Large intestine (tissue), 3 donors: ENCODE measurements around the gene LRRC74B. TPM values are rescaled to one million over a fixed set of nuclear protein-coding genes. Genes with fewer than 3 reads are reported as not detected.
"Not testable (repeated sequence)": the region's sequence is repeated elsewhere in the genome, so short reads cannot be mapped to it uniquely, and the experiment has no call there.

Experiments
- DNase-seq, 2 donors: peaks; one replicate each; pipeline versions ENCODE4 v3.0.0 to v3.0.0-alpha.2; 2013
- H3K27ac ChIP-seq: one replicate; pipeline ENCODE4 v1.5.1; 2013; ENCODE audit warnings: low read length
- H3K27me3 ChIP-seq: 2 replicates; pipeline ENCODE4 v1.6.1; 2013; ENCODE audit warnings: low read length; ENCODE audit not compliant: control insufficient read depth, insufficient read depth
- H3K36me3 ChIP-seq: 2 replicates; pipeline ENCODE4 v1.6.1; 2013; ENCODE audit warnings: low read length; ENCODE audit not compliant: control insufficient read depth, insufficient read depth
- H3K4me1 ChIP-seq: one replicate; pipeline ENCODE4 v1.6.1; 2013; ENCODE audit warnings: low read length; ENCODE audit not compliant: control insufficient read depth, insufficient read depth
- H3K4me3 ChIP-seq: one replicate; pipeline ENCODE4 v1.5.1; 2013; ENCODE audit warnings: low read length
- H3K9me3 ChIP-seq: one replicate; pipeline ENCODE4 v1.6.1; 2013; ENCODE audit warnings: mild to moderate bottlenecking, low read depth, low read length, moderate library complexity; ENCODE audit not compliant: control insufficient read depth
- WGBS: methylation state at CpG from one replicate; pipeline ENCODE4 v1.1.5; 2013; ENCODE audit warnings: low lambda C conversion rate; ENCODE audit not compliant: insufficient coverage; 5-methylcytosine and 5-hydroxymethylcytosine counted together
- polyA plus RNA-seq: library from polyadenylated mRNA; unstranded; fragments of 120-200 nt; gene quantifications from one replicate; pipeline ENCODE4 v1.2.1, GENCODE V29; 2013

The LRRC74B gene
- polyA plus RNA-seq, 1 donor, result 0.22 TPM

DNA sequence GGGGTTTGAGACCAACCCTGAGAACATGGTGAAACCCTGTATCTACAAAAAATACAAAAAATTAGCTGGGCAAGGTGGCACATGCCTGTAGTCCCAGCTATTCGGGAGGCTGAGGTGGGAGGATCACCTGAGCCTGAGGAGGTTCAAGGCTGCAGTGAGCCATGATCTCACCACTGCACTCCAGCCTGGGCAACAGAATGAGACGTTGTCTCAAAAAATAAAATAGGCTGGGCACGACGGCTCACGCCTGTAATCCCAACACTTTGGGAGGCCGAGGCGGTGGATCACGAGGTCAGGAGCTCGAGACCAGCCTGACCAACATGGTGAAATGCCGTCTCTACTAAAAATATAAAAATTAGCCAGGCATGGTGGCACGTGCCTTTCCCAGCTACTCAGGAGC, 18.7 kb downstream of the LRRC74B start:
- not testable (repeated sequence) for DNase-seq, H3K4me3 ChIP-seq, H3K27me3 ChIP-seq, H3K9me3 ChIP-seq, H3K36me3 ChIP-seq, H3K4me1 ChIP-seq, H3K27ac ChIP-seq
- whole genome bisulfite sequencing, result no CpG with 5 or more reads among the region's 11 CpGs

DNA sequence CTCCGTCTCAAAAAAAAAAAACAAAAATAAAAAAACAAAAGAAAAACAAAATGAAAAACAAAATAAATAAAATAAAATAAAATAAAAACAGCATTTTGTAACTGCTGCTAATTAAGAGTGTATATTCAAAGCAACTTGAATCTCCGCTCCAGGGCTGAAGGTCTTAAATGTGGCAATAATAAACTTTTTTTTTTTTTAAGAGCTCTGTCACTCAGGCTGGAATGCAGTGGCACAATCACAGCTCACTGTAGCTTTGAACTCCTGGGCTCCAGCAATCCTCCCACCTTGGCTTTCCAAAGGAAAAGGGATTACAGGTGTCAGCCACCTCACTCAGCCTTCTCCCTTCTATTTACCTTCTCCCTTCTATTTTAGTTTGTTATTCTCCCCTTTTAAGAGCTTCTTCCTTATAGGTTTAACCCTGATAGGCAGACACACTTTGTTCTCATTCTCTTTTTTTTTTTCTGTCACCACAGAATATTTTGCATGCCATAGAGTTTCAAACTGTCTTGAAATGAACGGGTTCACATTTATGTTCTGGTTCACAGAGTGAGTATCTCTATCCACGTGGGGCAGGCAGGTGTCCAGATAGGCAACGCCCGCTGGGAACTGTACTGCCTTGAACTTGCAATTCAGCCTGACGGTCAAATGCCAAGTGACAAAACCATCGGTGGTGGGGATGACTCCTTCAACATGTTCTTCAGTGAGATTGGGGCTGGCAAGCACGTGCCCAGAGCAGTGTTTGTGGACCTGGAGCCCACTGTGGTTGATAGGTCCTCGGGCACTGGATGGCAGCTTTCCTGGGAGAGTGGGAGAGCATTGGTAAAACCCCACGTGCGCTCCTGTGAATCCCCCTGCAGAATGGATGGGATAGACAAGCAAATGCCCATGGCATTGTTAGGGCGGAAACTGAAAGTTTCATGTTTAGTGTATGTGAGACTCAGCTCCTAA, 19.4 kb downstream of the LRRC74B start:
- Histone ChIP-seq H3K4me3 (no peak overlapping the region), H3K36me3 (no peaks in the 10 kb centered on the region), H3K27me3 (no peaks in the 10 kb centered on the region), H3K9me3 (no peaks in the 10 kb centered on the region), H3K4me1 (no peaks in the 10 kb centered on the region), H3K27ac (no peak overlapping the region)
- 80% methylated on average over 1 of the region's 13 CpGs for WGBS
- peak in 1 of 2 donors; percentile 43 for DNase-seq

DNA sequence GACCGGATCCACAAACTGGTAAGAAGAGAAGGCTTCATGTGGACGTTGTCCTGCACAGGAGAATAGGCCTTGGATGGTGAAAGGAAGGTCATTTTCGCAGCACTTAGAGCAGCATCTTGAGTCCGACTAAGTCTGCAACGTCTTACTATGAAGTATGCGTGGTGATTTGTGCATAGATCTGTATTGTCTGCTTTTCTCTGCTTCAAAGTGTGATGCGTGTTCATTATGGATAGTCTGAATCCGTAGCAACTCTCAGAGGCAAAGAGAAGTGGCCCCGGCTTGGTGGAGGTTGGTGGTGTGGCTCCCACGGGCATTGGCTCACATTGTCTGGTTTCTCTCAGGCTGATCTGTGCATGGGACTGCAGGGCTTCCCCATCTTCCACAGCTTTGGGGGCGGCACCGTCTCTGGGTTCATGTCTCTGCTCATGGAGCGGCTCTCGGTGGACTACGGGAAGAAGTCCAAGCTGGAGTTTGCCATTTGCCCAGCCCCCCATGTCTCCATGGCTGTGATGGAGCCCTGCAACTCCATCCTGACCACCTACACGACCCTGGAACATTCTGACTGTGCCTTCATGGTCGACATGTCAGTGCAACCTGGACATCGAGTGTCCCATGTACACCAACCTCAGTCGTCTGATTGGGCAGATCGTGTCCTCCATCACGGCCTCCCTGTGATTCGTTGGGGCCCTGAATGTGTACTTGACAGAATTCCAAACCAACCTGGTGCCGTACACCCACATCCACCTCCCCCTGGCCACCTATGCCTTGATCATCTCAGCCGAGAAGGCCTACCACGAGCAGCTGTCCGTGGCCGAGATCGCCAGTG, 21.5 kb downstream of the LRRC74B start:
- Histone ChIP-seq H3K27me3 (no peaks in the 10 kb centered on the region), H3K4me1 (no peaks in the 10 kb centered on the region), H3K9me3 (no peaks in the 10 kb centered on the region), H3K4me3 (no peak overlapping the region), H3K36me3 (no peaks in the 10 kb centered on the region), H3K27ac (no peak overlapping the region)
- no peak for DNase-seq
- no CpG with 5 or more reads among the region's 28 CpGs for WGBS

DNA sequence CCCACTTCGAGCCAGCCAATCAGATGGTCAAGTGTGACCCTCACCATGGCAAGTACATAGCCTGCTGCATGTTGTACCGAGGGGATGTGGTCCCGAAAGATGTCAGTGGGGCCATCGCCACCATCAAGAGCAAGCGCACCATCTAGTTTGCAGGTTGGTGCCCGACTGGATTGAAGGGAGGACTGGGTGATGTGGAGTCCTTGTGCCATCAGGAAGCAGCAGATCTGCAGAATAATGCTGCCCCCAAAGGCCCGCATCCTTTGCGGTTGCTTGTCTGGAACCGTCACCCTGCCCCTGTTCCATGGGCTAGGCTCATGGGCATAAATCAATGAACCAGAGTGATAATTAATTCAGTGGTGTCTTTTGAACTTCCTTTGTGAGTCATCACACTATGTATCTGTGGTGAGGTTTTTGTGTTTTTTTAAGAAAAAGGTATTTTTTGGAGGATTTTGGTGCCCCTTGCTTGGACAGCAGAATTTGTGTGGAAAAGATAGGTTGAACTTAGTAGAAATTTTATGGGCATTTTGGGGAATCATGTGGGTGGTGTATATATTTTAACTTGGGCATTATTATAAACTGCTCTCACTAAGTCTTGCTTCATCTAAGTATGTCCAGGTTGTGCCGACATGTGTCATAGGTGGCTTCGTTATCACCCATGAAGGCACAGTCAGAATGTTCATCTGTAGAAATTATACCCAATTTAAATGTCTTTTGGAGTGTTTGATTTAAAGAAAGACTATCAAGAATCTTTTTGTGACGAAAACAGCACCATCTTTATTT, 22.3 kb downstream of the LRRC74B start:
- 100% methylated on average over 1 of the region's 12 CpGs for WGBS

DNA sequence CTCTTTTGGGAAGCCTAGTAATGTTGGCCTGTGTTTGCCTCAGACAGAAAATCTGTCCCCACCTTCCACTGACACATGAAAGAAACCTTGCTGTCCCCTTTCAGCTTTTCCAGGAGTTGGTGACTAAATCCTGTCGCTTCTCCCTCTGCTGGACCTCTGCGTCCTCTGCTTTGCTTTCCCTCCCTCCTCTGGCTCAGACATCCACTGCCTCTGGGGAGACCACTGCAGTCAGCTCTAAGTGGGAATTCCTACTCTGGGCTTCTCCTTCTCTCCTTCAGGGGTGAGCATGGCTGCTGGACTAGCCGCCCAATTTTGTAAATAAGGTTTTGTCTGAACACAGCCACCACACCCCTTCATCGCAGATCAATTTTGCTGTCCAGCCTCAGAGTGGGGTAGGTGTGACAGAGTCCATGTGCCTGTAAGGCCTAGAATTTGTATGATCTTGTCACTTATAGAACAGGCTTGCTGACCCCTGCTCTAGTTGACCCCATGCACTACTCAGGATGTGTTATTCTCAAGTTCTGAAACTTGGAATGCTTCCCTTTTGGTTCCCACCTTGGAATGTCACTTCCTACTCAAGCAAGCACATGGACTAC, 23.0 kb downstream of the LRRC74B start:
- no peak for DNase-seq
- WGBS, result no CpG with 5 or more reads among the region's 4 CpGs
- H3K36me3 ChIP-seq, result no peaks in the 10 kb centered on the region
- H3K9me3 ChIP-seq, result no peaks in the 10 kb centered on the region
- H3K4me3 ChIP-seq, result no peak overlapping the region
- H3K4me1 ChIP-seq, result no peaks in the 10 kb centered on the region
- no peak overlapping the region for H3K27ac ChIP-seq
- H3K27me3 ChIP-seq, result no peaks in the 10 kb centered on the region

More for the DNA sequence above, 22.3 kb downstream of the LRRC74B start:
- Histone ChIP-seq H3K4me3 (no peak overlapping the region), H3K27me3 (no peaks in the 10 kb centered on the region), H3K27ac (no peak overlapping the region), H3K36me3 (no peaks in the 10 kb centered on the region), H3K9me3 (no peaks in the 10 kb centered on the region), H3K4me1 (no peaks in the 10 kb centered on the region)
- no peak for DNase-seq

DNA sequence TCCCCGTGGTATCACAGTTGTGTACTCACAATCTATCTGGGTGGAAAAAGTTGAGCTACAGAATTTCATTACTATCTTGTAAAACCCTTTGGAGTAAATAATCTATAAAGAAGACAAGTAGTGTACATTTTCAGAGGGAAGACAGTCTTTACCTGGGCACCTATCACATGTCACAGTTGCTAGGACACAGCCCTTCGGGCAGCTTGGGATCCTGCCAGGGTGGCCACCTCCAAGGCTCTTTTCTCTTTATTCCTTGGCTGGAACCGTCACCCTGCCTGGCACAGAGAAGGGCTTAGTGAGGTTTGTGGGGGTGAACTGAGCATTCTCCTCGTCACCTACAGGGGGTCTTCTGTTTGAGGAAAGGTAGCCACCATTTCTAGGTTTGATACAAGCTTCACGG, 23.6 kb downstream of the LRRC74B start:
- no peak for DNase-seq
- Histone ChIP-seq H3K9me3 (no peaks in the 10 kb centered on the region), H3K27ac (no peak overlapping the region), H3K27me3 (no peaks in the 10 kb centered on the region), H3K4me1 (no peaks in the 10 kb centered on the region), H3K36me3 (no peaks in the 10 kb centered on the region), H3K4me3 (no peak overlapping the region)
- 60% methylated on average over 1 of the region's 5 CpGs for WGBS

DNA sequence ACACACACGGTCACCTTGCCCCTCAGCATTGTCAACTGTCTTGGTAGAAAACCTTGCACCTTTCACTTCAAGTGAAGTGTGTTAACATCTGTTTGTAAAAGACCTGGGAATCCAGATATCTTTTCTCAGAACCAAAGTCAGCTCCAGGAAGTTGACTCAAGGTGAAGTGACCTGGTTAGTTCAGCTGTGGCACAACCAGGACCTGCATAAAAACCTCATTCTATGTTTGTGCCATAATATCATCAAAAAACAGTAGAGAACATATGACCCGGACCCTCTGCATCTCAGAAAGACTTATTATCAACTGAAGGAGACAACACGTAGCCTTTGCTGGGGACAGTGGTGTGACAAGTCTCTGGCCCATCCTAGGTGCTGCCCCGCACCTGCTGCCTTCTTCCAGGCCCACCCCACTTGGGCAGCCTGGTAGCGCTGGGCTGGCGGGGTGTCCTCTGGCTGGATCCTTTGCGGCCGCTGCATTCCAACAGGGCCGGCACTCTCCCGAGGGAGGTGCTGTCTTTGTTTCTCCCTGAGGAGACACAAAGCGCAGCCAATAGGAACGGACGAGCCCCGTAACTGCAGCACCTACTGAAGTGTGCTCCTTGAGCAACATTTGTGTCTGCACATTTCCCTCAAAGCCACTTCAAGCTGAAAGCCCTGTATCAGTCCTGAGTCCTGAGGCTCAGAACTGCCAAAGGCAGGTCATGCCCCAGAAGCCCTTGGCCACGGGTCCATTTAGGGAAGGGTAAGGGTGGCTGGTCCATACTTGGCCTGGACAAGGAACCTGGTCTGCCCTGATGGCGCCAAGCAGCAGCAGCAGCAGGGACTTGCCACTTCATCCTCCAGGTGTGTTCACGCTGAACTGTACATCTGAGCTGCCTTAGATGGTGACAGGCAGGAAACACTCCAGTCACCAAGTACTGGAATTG, 25.2 kb downstream of the LRRC74B start:
- no peak for DNase-seq
- Histone ChIP-seq H3K27me3 (no peaks in the 10 kb centered on the region), H3K36me3 (no peaks in the 10 kb centered on the region), H3K27ac (no peak overlapping the region), H3K4me1 (no peaks in the 10 kb centered on the region), H3K4me3 (no peak overlapping the region), H3K9me3 (no peaks in the 10 kb centered on the region)
- WGBS, result no CpG with 5 or more reads among the region's 17 CpGs

DNA sequence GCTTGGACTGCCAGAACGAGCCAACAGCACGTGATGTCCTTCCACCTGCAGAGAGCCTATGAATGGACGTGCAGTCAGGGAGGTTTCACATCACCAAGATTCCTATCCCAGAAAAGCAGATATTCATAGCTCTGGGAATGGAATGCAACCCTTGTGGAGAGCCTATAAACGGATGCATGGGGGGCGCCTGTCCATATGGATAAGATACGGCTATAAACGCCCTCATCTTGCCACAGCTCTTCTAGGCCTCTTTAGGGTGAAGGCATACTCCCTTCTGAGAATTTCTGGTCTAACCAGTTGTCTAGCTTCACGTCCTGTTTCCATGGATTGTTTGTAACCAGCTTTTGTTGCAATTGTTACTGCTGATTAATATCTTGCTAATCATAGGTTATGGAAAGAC, 26.1 kb downstream of the LRRC74B start:
- H3K9me3 ChIP-seq, H3K4me3 ChIP-seq, H3K4me1 ChIP-seq, H3K27ac ChIP-seq, H3K27me3 ChIP-seq, H3K36me3 ChIP-seq, DNase-seq: not testable (repeated sequence)
- WGBS, result no CpG with 5 or more reads among the region's 8 CpGs

DNA sequence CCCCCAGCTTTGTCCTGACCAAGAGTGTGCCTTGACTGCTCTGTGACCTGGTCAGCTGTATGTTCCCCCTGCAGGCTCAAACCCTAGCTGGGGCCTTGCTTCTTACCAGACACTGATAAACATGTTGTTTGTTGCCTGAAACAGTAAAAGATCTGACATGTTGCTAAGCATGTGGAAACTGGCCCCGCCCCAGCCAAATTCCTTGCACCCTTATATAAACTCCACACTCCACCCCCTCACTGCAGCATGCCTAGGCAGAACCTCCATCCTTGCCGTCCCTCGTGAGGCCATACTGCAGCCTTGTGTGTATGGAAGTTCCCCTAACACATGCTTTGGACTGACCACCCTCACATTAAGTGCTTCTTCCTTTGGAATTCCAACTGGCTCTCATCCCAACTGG, 27.3 kb downstream of the LRRC74B start:
- Histone ChIP-seq H3K36me3 (no peaks in the 10 kb centered on the region), H3K27ac (no peak overlapping the region), H3K9me3 (no peaks in the 10 kb centered on the region), H3K4me1 (no peaks in the 10 kb centered on the region), H3K4me3 (no peak overlapping the region), H3K27me3 (no peaks in the 10 kb centered on the region)
- WGBS, result no CpG with 5 or more reads among the region's 3 CpGs
- DNase-seq, result no peak
